Spleen (tissue), 11 donors: ENCODE data around the gene TBL3. TPM values are rescaled to one million over a fixed set of nuclear protein-coding genes. Genes with fewer than 3 reads are reported as not detected.
A peak's percentile ranks its signal among the peaks of the same experiment; 100 is the strongest.

ENCODE experiments used
- DNase-seq: peaks from one replicate; pipeline ENCODE4 v3.0.0-alpha.2; 2020
- H3K27ac ChIP-seq, 8 donors: fragments of 200-600 bp; sonication (generic) in 7 of 8; 1 replicate in 4 of 8; 2 replicates in 4 of 8; pipeline versions ENCODE4 v1.5.0 to v1.8.0; 2016 to 2021; ENCODE audit warnings: inconsistent platforms in 4 of 8, mild to moderate bottlenecking in 4 of 8, moderate library complexity in 1 of 8
- H3K27me3 ChIP-seq, 7 donors: fragments of 200-600 bp; sonication (generic) in 6 of 7; replicated peaks in 1 of 7; 1 replicate in 4 of 7; 2 replicates in 3 of 7; pipeline versions ENCODE4 v1.5.0 to v1.8.0; 2016 to 2021; ENCODE audit warnings: inconsistent platforms in 3 of 7, mild to moderate bottlenecking in 1 of 7
- H3K36me3 ChIP-seq, 6 donors: fragments of 200-600 bp; sonication (generic) in 5 of 6; 1 replicate in 4 of 6; 2 replicates in 2 of 6; pipeline versions ENCODE4 v1.5.0 to v1.8.0; 2016 to 2021; ENCODE audit warnings: inconsistent platforms in 2 of 6
- H3K4me1 ChIP-seq, 6 donors: fragments of 200-600 bp; sonication (generic) in 5 of 6; 1 replicate in 3 of 6; 2 replicates in 3 of 6; pipeline versions ENCODE4 v1.5.0 to v1.8.0; 2016 to 2021; ENCODE audit warnings: inconsistent platforms in 3 of 6
- H3K4me3 ChIP-seq, 8 donors: fragments of 200-600 bp; sonication (generic) in 7 of 8; 1 replicate in 4 of 8; 2 replicates in 4 of 8; pipeline versions ENCODE4 v1.5.0 to v1.8.0; 2016 to 2021; ENCODE audit warnings: inconsistent platforms in 4 of 8, mild to moderate bottlenecking in 4 of 8, moderate library complexity in 2 of 8
- H3K9me3 ChIP-seq, 8 donors: fragments of 200-600 bp; sonication (generic) in 7 of 8; 1 replicate in 4 of 8; 2 replicates in 4 of 8; pipeline versions ENCODE4 v1.5.0 to v1.8.0; 2016 to 2021; ENCODE audit warnings: inconsistent platforms in 4 of 8
- CTCF ChIP-seq, 11 experiments: fragments of 200-600 bp in 7 of 11; fragments of 450-650 bp in 4 of 11; sonication (generic) in 4 of 11; IDR thresholded peaks in 8 of 11; conservative IDR thresholded peaks in 3 of 11; 1 replicate in 7 of 11; 2 replicates in 4 of 11; pipeline versions ENCODE4 v1.4.0 to v1.8.0; 2016 to 2021; ENCODE audit warnings: antibody characterized with exemption in 11 of 11, inconsistent platforms in 4 of 11, mild to moderate bottlenecking in 1 of 11
- POLR2A ChIP-seq, 3 donors: fragments of 450-650 bp; IDR thresholded peaks; one replicate each; pipeline ENCODE4 v1.5.1; 2017; ENCODE audit warnings: antibody characterized with exemption in 3 of 3, mild to moderate bottlenecking in 1 of 3
- POLR2AphosphoS5 ChIP-seq, 3 donors: sonication (generic); formaldehyde crosslinking; IDR thresholded peaks; one replicate each; pipeline ENCODE4 v1.5.1; 2017; ENCODE audit warnings: antibody characterized with exemption in 3 of 3
- WGBS, 5 donors: extraction: QIAGEN DNeasy Blood & Tissue Kit in 3 of 5; methylation state at CpG; one replicate each; pipeline versions ENCODE4 v1.1.5 to v1.1.7; 2013 to 2018; 5-methylcytosine and 5-hydroxymethylcytosine counted together
- intact Hi-C: fragments of 100-400 bp; cut with DNase I; formaldehyde crosslinking; loops from one replicate; pipeline ENCODE4 v1.15.0; 2023; ENCODE audit warnings: low total_unique reads
- polyA plus RNA-seq, 3 donors: library from polyadenylated mRNA; stranded (reverse); fragments of 200-250 nt; gene quantifications; one replicate each; pipeline ENCODE4 v1.2.1, GENCODE V29; 2013
- total RNA-seq, 7 donors: library from RNA; depleted of rRNA in 3 of 7; stranded (reverse); fragments of >200 nt in 3 of 7; fragmentation: NEBNext Ultra II Directional in 4 of 7; extraction: Animal tissue kit (Norgen Biotek cat#: 25700) in 4 of 7; gene quantifications; one replicate each; pipeline versions ENCODE4 v1.1.0 to v1.2.1, GENCODE V29; 2016 to 2021
- donor health status: healthy with polysubstance abuse.
- donor health status: DM: no; HTN: no; CAD: no; lungs with moderate emphysema.
- donor health status: DM: no; HTN: no; CAD: no.
- donor health status: Bipolar disorder and iron deficiency.
- donor health status: healthy.
- donor health status: DM: no; HTN: no; CAD: no.
- donor health status: DM: yes; HTN: yes; CAD: no.

The TBL3 gene
- total and polyA plus RNA-seq, 10 donors = 20.6 to 54.2 (median 29.3) TPM

GRCh38 chr16:1965396-1966001 lies 6.4 kb upstream of the TBL3 start:
- intact Hi-C loops = no loop called here
- H3K27ac ChIP-seq = peak overlapping the region; percentile 80 to 99 (median 98)
- no peak for DNase-seq
- H3K4me1 ChIP-seq = peaks cover 23 to 62% (median 53%) of the 10 kb centered on the region in 6 donors
- TF ChIP-seq POLR2AphosphoS5 (IDR thresholded peaks at IDR 0.05) (no peak), POLR2A (IDR thresholded peaks at IDR 0.05) (no peak), CTCF (IDR thresholded peaks at IDR 0.05 in 8 of 11, conservative IDR thresholded peaks at IDR 0.05 in 3 of 11) (no peak)
- H3K4me3 ChIP-seq = peak overlapping the region; percentile 66 to 94 (median 81)
- no peaks in the 10 kb centered on the region for H3K27me3 ChIP-seq
- WGBS, 5 donors = 21 to 65% (median 22%) methylated on average over 9 to 24 of the region's 24 CpGs
- peaks cover 0 to 40% (median 26%) of the 10 kb centered on the region in 6 donors for H3K36me3 ChIP-seq
- no peaks in the 10 kb centered on the region for H3K9me3 ChIP-seq

GRCh38 chr16:1966460-1966859 lies 5.4 kb upstream of the TBL3 start, which contains the start of gene RNF151:
Gene RNF151 (plus strand): TSS chr16:1966856. CDS start chr16:1966882, 26 bp downstream.
- 92 to 98% (median 96%) methylated on average over 5 to 6 of the region's 6 CpGs for WGBS, 5 donors
- peak within 1 kb of the TSS; percentile 80 to 99 (median 98) for H3K27ac ChIP-seq
- intact Hi-C loops = no loop called here

GRCh38 chr16:1968146-1968953 lies 3.5 kb upstream of the TBL3 start:
- H3K4me3 ChIP-seq = no peak overlapping the region
- no peak overlapping the region for H3K27ac ChIP-seq
- no peaks in the 10 kb centered on the region for H3K27me3 ChIP-seq
- no peaks in the 10 kb centered on the region for H3K9me3 ChIP-seq
- no peak for TF ChIP-seq CTCF (IDR thresholded peaks at IDR 0.05 in 8 of 11, conservative IDR thresholded peaks at IDR 0.05 in 3 of 11)
- no peak for TF ChIP-seq POLR2AphosphoS5 (IDR thresholded peaks at IDR 0.05)
- TF ChIP-seq POLR2A (IDR thresholded peaks at IDR 0.05) = no peak
- H3K4me1 ChIP-seq = peaks cover 31 to 57% (median 49%) of the 10 kb centered on the region in 6 donors
- H3K36me3 ChIP-seq = peaks cover 0 to 12% (median under 1%) of the 10 kb centered on the region in 6 donors
- DNase-seq = no peak
- intact Hi-C loops = no loop called here
- whole genome bisulfite sequencing, 5 donors = 92 to 94% (median 93%) methylated on average over 39 to 41 of the region's 41 CpGs

More at GRCh38 chr16:1966460-1966859, 5.4 kb upstream of the TBL3 start, which contains the start of gene RNF151:
- no peak for TF ChIP-seq POLR2A (IDR thresholded peaks at IDR 0.05)
- no peak for TF ChIP-seq POLR2AphosphoS5 (IDR thresholded peaks at IDR 0.05)
- no peak for TF ChIP-seq CTCF (IDR thresholded peaks at IDR 0.05 in 8 of 11, conservative IDR thresholded peaks at IDR 0.05 in 3 of 11)
- Histone ChIP-seq H3K27me3 (no peaks in the 10 kb centered on the region), H3K4me1 (peaks cover 27 to 62% (median 53%) of the 10 kb centered on the region in 6 donors), H3K4me3 (peak within 1 kb of the TSS; percentile 66 to 94 (median 81)), H3K36me3 (peaks cover 0 to 31% (median 19%) of the 10 kb centered on the region in 6 donors), H3K9me3 (no peaks in the 10 kb centered on the region)
- DNase-seq = no peak

- WGBS, 5 donors = 1 to 5% (median 4%) methylated on average over 14 to 22 of the region's 22 CpGs
- DNase-seq = no peak
Observed at GRCh38 chr16:1972490-1972877, 631 bp downstream of the TBL3 start.

More at GRCh38 chr16:1972490-1972877, 631 bp downstream of the TBL3 start:
- peaks cover 18 to 37% (median 33%) of the 10 kb centered on the region in 6 donors for H3K4me1 ChIP-seq
- peak overlapping the region; percentile 89 to 99 (median 96) for H3K4me3 ChIP-seq
- no peaks in the 10 kb centered on the region for H3K9me3 ChIP-seq
- H3K27me3 ChIP-seq = peaks cover 0 to 40% (median under 1%) of the 10 kb centered on the region in 7 donors
- intact Hi-C loops = no loop called here
- H3K27ac ChIP-seq = peak overlapping the region in 5 of 8 donors; percentile 92 to 98 (median 95)
- TF ChIP-seq CTCF (IDR thresholded peaks at IDR 0.05 in 8 of 11, conservative IDR thresholded peaks at IDR 0.05 in 3 of 11) = no peak
- peaks cover 15 to 41% (median 36%) of the 10 kb centered on the region in 6 donors for H3K36me3 ChIP-seq
